GM18861 (cell line): ENCODE results near the gene TRIM62.
"Not testable (repeated sequence)": the region's sequence is repeated elsewhere in the genome, so short reads cannot be mapped to it uniquely, and the experiment has no call there.

ENCODE experiments used
- ATAC-seq: cut with Tn5 transposase; IDR thresholded peaks from one replicate; pipeline ENCODE4 v1.9.1; 2021; ENCODE audit not compliant: unreplicated experiment

The TRIM62 gene

GRCh38 chr1:33117440-33118085, 64.3 kb downstream of the TRIM62 start:
- no peak for ATAC-seq

GRCh38 chr1:33111965-33112364, 69.9 kb downstream of the TRIM62 start:
- no peak for ATAC-seq

GRCh38 chr1:33110477-33110876, 71.4 kb downstream of the TRIM62 start:
- ATAC-seq: no peak

- ATAC-seq: not testable (repeated sequence)
These were observed 81.8 kb downstream of the TRIM62 start for GRCh38 chr1:33100119-33100415.

GRCh38 chr1:33099290-33100118, 82.3 kb downstream of the TRIM62 start:
- peak; percentile 64 for ATAC-seq

GRCh38 chr1:33098371-33098770, 83.5 kb downstream of the TRIM62 start:
- no peak for ATAC-seq

- no peak for ATAC-seq
These were observed 84.1 kb downstream of the TRIM62 start for GRCh38 chr1:33097762-33098161.

GRCh38 chr1:33097137-33097611, 84.7 kb downstream of the TRIM62 start:
- no peak for ATAC-seq

- no peak for ATAC-seq
These were observed 85.4 kb downstream of the TRIM62 start for GRCh38 chr1:33096363-33097005.
